HG03442 (cell line): Measurements from ENCODE around the gene LONP1.
"Not testable (repeated sequence)": the region's sequence is repeated elsewhere in the genome, so short reads cannot be mapped to it uniquely, and the experiment has no call there.

Experiments
- ATAC-seq: cut with Tn5 transposase; IDR thresholded peaks from one replicate; pipeline ENCODE4 v1.9.1; 2021; ENCODE audit warnings: mild to moderate bottlenecking, moderate library complexity; ENCODE audit not compliant: unreplicated experiment

LONP1 gene

GRCh38 chr19:5714816-5715215, 5.1 kb downstream of the LONP1 start:
- no peak for ATAC-seq

- ATAC-seq: no peak
These were observed 6.7 kb downstream of the LONP1 start for GRCh38 chr19:5713228-5713627.

- no peak for ATAC-seq
These were observed 8.2 kb downstream of the LONP1 start for GRCh38 chr19:5711713-5712161.

GRCh38 chr19:5711025-5711424, 8.9 kb downstream of the LONP1 start:
- ATAC-seq: no peak

- no peak for ATAC-seq
These were observed 12.1 kb downstream of the LONP1 start for GRCh38 chr19:5707576-5708575.

GRCh38 chr19:5706876-5707573, 12.9 kb downstream of the LONP1 start:
- no peak for ATAC-seq

GRCh38 chr19:5705552-5705951, 14.4 kb downstream of the LONP1 start:
- ATAC-seq: no peak

GRCh38 chr19:5703819-5704818, 15.8 kb downstream of the LONP1 start:
- ATAC-seq: no peak

GRCh38 chr19:5702053-5702410, 17.9 kb downstream of the LONP1 start:
- not testable (repeated sequence) for ATAC-seq

GRCh38 chr19:5700455-5701092, 19.4 kb downstream of the LONP1 start:
- no peak for ATAC-seq

- no peak for ATAC-seq
These were observed 21.1 kb downstream of the LONP1 start for GRCh38 chr19:5698635-5699422.

- no peak for ATAC-seq
These were observed 21.9 kb downstream of the LONP1 start for GRCh38 chr19:5697890-5698634.

- ATAC-seq: no peak
These were observed 22.7 kb downstream of the LONP1 start for GRCh38 chr19:5697022-5697889.

GRCh38 chr19:5696196-5697021, 23.5 kb downstream of the LONP1 start:
- no peak for ATAC-seq

GRCh38 chr19:5695649-5696195, 24.2 kb downstream of the LONP1 start:
- ATAC-seq: no peak

- ATAC-seq: no peak
These were observed 24.8 kb downstream of the LONP1 start for GRCh38 chr19:5694956-5695648.
